ENCODE data around the gene GABRB3. TPM values are rescaled to one million over a fixed set of nuclear protein-coding genes. Genes with fewer than 3 reads are reported as not detected.

GABRB3 gene
- total RNA-seq, 4 donors from 2014 or later: 15.0 to 46.7 (median 20.6) TPM

GRCh38 chr15:26758079-26758478 lies 14.8 kb downstream of the GABRB3 start:
- no peaks in the 10 kb centered on the region for H3K36me3 ChIP-seq
- no peak for DNase-seq
- H3K27me3 ChIP-seq: no peaks in the 10 kb centered on the region
- intact Hi-C loops (cut with DNase I): no loop called here
- no peak overlapping the region for H3K4me3 ChIP-seq (replicated peaks in 1 of 3)
- TF ChIP-seq CTCF (IDR thresholded peaks at IDR 0.05) (no peak), POLR2A (IDR thresholded peaks at IDR 0.05) (no peak)
- no peaks in the 10 kb centered on the region for H3K9me3 ChIP-seq
- no peak overlapping the region for H3K27ac ChIP-seq
- no peaks in the 10 kb centered on the region for H3K4me1 ChIP-seq
- WGBS, 2 donors: 59 to 78% methylated on average over 4 of the region's 4 CpGs

DNA sequence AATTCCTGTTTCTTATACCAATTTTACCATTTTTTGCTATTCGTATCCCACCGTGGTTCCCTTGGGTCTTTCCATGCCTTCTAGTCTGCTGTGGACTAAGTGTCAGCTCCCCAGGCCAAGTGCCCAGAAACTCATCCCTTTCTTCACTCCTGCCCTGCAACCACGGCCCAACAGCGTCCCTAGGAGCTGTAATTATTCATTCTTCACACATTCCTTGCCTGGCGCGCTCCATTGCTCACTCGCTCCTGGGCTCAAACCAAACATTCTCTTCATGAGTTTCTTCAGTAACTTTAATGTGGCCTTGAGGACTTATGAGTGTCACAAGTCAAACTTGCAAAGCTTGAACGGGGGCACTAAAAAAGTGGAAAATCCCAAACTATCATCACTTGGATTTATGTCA lies 15.7 kb downstream of the GABRB3 start:
- intact Hi-C loops (cut with DNase I): no loop called here
- WGBS, 2 donors: 39 to 43% methylated on average over 8 of the region's 8 CpGs

GRCh38 chr15:26744894-26745293 lies 28.0 kb downstream of the GABRB3 start:
- DNase-seq: no peak
- no peaks in the 10 kb centered on the region for H3K9me3 ChIP-seq
- WGBS, 2 donors: 76 to 79% methylated on average over 7 of the region's 7 CpGs
- H3K27me3 ChIP-seq: no peaks in the 10 kb centered on the region
- no peaks in the 10 kb centered on the region for H3K36me3 ChIP-seq
- intact Hi-C loops (cut with DNase I): no loop called here
- no peak overlapping the region for H3K4me3 ChIP-seq (replicated peaks in 1 of 3)
- TF ChIP-seq POLR2A (IDR thresholded peaks at IDR 0.05): no peak
- no peak for TF ChIP-seq CTCF (IDR thresholded peaks at IDR 0.05)
- H3K4me1 ChIP-seq: no peaks in the 10 kb centered on the region
- H3K27ac ChIP-seq: no peak overlapping the region

More for the DNA sequence above, 15.7 kb downstream of the GABRB3 start:
- no peak overlapping the region for H3K27ac ChIP-seq
- no peaks in the 10 kb centered on the region for H3K27me3 ChIP-seq
- TF ChIP-seq POLR2A (IDR thresholded peaks at IDR 0.05) (no peak), CTCF (IDR thresholded peaks at IDR 0.05) (no peak)
- no peaks in the 10 kb centered on the region for H3K4me1 ChIP-seq
- H3K9me3 ChIP-seq: no peaks in the 10 kb centered on the region
- no peak overlapping the region for H3K4me3 ChIP-seq (replicated peaks in 1 of 3)
- no peaks in the 10 kb centered on the region for H3K36me3 ChIP-seq
- peak; percentile 40 to 63 for DNase-seq

- Histone ChIP-seq H3K4me1 (no peaks in the 10 kb centered on the region), H3K36me3 (no peaks in the 10 kb centered on the region), H3K9me3 (no peaks in the 10 kb centered on the region), H3K4me3 (replicated peaks in 1 of 3) (no peak overlapping the region), H3K27ac (no peak overlapping the region), H3K27me3 (no peaks in the 10 kb centered on the region)
- intact Hi-C loops (cut with DNase I): no loop called here
- TF ChIP-seq CTCF (IDR thresholded peaks at IDR 0.05): no peak
- TF ChIP-seq POLR2A (IDR thresholded peaks at IDR 0.05): no peak
- no peak for DNase-seq
- 45 to 47% methylated on average over 6 to 7 of the region's 7 CpGs for WGBS, 2 donors
Observed at GRCh38 chr15:26739791-26740190, 33.1 kb downstream of the GABRB3 start.

- intact Hi-C loops (cut with DNase I): no loop called here
- WGBS, 2 donors: 81 to 87% methylated on average over 9 of the region's 9 CpGs
Observed at GRCh38 chr15:26738996-26739395, 33.9 kb downstream of the GABRB3 start.

More at GRCh38 chr15:26738996-26739395, 33.9 kb downstream of the GABRB3 start:
- Histone ChIP-seq H3K36me3 (no peaks in the 10 kb centered on the region), H3K4me1 (no peaks in the 10 kb centered on the region), H3K27ac (no peak overlapping the region), H3K27me3 (no peaks in the 10 kb centered on the region), H3K9me3 (no peaks in the 10 kb centered on the region), H3K4me3 (replicated peaks in 1 of 3) (no peak overlapping the region)
- TF ChIP-seq POLR2A (IDR thresholded peaks at IDR 0.05) (no peak), CTCF (IDR thresholded peaks at IDR 0.05) (no peak)
- DNase-seq: no peak

All from thyroid gland (tissue), 4 donors.